Peyer's patch (tissue), 4 donors: ENCODE results near the gene HDGFL2. TPM values are rescaled to one million over a fixed set of nuclear protein-coding genes. Genes with fewer than 3 reads are reported as not detected.

Source experiments
- DNase-seq, 3 donors: peaks; one replicate each; pipeline ENCODE4 v3.0.0-alpha.2; 2017 to 2019
- H3K27ac ChIP-seq, 4 donors: fragments of 200-600 bp; sonication (generic); one replicate each; pipeline ENCODE4 v1.5.1; 2016 to 2019
- H3K27me3 ChIP-seq, 2 donors: fragments of 200-600 bp; sonication (generic); one replicate each; pipeline ENCODE4 v1.5.1; 2019
- H3K36me3 ChIP-seq, 3 donors: fragments of 200-600 bp; sonication (generic); one replicate each; pipeline ENCODE4 v1.5.1; 2016 to 2019
- H3K4me1 ChIP-seq, 4 donors: fragments of 200-600 bp; sonication (generic); one replicate each; pipeline ENCODE4 v1.5.1; 2016 to 2019
- H3K4me3 ChIP-seq, 4 donors: fragments of 200-600 bp; sonication (generic); 1 replicate in 3 of 4; 2 replicates in 1 of 4; pipeline ENCODE4 v1.5.1; 2016 to 2019; ENCODE audit warnings: mild to moderate bottlenecking in 1 of 4
- H3K9me3 ChIP-seq, 4 donors: fragments of 200-600 bp; sonication (generic); one replicate each; pipeline ENCODE4 v1.5.1; 2016 to 2019; ENCODE audit warnings: mild to moderate bottlenecking in 1 of 4
- POLR2A ChIP-seq, 2 donors: fragments of 450-650 bp; IDR thresholded peaks; one replicate each; pipeline ENCODE4 v1.5.1; 2017; ENCODE audit warnings: antibody characterized with exemption in 2 of 2, mild to moderate bottlenecking in 2 of 2, moderate library complexity in 2 of 2
- total RNA-seq, 4 donors: library from RNA; depleted of rRNA; stranded (reverse); fragments of >200 nt; gene quantifications; one replicate each; pipeline ENCODE4 v1.1.0, GENCODE V29; 2016
- TF ChIP-seq, protein P1 (sequence below), 6 experiments: fragments of 450-650 bp in 4 of 6; fragments of 200-600 bp in 2 of 6; sonication (generic) in 1 of 6; IDR thresholded peaks; one replicate each; pipeline ENCODE4 v1.5.1; 2017 to 2019; ENCODE audit warnings: antibody characterized with exemption in 6 of 6, mild to moderate bottlenecking in 3 of 6, moderate library complexity in 1 of 6

Gene HDGFL2
- total RNA-seq, 4 donors from 2014 or later = 20.5 to 73.4 (median 28.6) TPM

DNA sequence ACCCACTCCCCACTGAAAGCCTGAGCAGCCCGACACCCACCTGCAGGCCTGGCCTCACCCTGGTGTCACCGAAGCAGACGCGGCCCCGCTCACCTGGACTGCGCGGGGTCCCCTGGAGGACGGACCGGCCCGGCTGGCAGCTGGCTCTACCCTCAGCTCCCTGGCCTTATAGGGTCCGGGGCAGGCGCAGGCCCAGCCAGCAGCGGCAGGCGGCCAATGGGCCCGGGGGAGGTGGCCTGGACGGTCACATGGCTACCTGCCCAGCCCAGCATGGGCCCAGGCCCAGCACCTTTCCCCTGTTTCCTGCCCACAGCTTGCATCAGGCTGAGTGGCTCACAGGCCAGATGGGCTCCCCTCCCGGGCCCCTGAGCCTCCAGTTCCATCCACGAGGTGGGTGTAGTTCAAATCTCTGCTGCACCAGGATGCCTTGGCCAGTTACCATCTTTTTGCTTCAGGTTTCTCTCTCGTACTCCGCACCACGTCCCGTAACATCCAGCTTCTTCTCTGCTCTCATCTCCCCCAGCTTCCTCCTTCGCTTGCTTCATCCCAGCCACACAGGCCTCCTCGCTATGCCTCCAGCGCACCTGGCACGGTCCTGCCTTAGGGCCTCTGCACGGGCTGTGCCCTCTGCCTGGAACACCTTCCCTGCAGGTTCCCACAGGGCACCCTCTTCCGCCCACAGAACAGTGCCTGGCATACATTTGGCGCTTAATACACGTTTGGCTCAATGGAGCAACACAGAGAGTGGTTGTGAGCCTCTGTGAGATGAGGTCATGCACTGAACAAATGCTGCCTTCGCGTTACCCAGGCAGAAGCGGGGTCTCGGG lies 46.5 kb downstream of the HDGFL2 start, which contains the start of gene PLIN4:
Gene PLIN4, minus strand, starts transcription at position 142 of the 827 bp plus-strand sequence. CDS start 214 bp downstream, outside the sequence.
- Histone ChIP-seq H3K27ac (peak within 1 kb of the TSS in 2 of 4 donors; percentile 25 to 82), H3K27me3 (no peaks in the 10 kb centered on the region), H3K4me3 (peak within 1 kb of the TSS in 2 of 4 donors; percentile 11 to 39), H3K4me1 (peaks cover 0 to 7% (median 0%) of the 10 kb centered on the region in 4 donors), H3K36me3 (no peaks in the 10 kb centered on the region), H3K9me3 (no peaks in the 10 kb centered on the region)
- DNase-seq = no peak
- TF ChIP-seq, protein P1, sequence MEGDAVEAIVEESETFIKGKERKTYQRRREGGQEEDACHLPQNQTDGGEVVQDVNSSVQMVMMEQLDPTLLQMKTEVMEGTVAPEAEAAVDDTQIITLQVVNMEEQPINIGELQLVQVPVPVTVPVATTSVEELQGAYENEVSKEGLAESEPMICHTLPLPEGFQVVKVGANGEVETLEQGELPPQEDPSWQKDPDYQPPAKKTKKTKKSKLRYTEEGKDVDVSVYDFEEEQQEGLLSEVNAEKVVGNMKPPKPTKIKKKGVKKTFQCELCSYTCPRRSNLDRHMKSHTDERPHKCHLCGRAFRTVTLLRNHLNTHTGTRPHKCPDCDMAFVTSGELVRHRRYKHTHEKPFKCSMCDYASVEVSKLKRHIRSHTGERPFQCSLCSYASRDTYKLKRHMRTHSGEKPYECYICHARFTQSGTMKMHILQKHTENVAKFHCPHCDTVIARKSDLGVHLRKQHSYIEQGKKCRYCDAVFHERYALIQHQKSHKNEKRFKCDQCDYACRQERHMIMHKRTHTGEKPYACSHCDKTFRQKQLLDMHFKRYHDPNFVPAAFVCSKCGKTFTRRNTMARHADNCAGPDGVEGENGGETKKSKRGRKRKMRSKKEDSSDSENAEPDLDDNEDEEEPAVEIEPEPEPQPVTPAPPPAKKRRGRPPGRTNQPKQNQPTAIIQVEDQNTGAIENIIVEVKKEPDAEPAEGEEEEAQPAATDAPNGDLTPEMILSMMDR (IDR thresholded peaks at IDR 0.05) = no peak
- no peak for TF ChIP-seq POLR2A (IDR thresholded peaks at IDR 0.05)

DNA sequence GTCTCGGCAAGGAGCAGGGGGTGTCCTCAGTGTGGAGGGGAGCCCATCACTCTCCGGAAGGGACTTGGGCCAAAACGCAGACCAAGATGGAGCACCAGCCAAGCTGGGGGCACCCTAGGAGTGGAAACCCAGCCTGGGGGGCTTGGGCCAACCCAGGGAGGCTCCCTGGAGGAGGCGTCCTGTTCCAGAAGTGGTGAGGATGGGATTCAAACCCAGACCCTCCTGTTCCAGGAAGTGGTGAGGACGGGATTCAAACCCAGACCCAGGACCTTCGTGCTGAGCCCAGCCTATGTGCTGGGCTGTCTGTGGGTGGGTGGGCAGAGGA lies 47.0 kb downstream of the HDGFL2 start:
- Histone ChIP-seq H3K36me3 (no peaks in the 10 kb centered on the region), H3K4me3 (peak overlapping the region in 1 of 4 donors; percentile 39), H3K27me3 (no peaks in the 10 kb centered on the region), H3K9me3 (no peaks in the 10 kb centered on the region), H3K4me1 (peaks cover 0 to 7% (median 0%) of the 10 kb centered on the region in 4 donors), H3K27ac (peak overlapping the region in 2 of 4 donors; percentile 25 to 82)
- TF ChIP-seq, protein P1 (IDR thresholded peaks at IDR 0.05) = no peak
- DNase-seq = no peak

DNA sequence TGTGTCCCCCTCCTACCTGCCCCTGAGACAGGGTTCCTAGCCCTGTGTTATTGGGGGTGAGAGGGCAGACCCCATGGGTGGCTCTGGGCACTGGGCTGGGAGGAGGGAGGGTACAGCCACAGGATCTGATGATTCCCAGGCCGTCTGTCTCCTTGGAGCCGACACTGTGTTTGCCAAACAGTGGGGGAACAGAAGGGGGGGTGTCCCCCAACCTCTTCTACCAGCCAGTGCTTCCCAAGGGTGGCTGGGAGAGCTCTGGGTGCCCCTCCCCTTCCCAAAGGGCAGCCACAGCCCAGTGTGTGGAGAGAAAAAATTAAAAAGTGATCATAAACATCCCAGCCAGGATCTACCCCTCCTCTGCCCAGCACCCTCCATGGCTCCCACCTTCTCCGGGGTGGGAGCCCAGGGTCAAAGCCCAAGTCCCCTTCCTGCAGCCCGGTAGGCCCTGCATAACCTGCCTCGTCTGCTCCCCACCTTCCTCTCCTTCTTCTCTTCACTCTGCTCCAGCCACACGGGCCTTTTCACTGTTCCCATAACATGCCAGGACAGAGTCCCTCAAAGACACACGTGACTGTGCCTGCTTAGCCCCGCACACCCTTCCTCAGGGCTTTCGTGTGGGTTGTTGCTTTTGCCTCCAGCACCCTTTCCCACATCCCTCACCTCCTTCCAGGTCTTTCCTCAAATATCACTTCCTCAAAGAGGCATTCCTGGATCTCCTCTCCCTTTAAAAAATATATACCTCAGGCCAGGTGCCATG lies 47.6 kb downstream of the HDGFL2 start:
- H3K27me3 ChIP-seq = no peaks in the 10 kb centered on the region
- H3K27ac ChIP-seq = peak overlapping the region in 2 of 4 donors; percentile 25 to 82
- no peak for DNase-seq
- H3K4me3 ChIP-seq = no peak overlapping the region
- H3K9me3 ChIP-seq = no peaks in the 10 kb centered on the region
- H3K4me1 ChIP-seq = peaks cover 0 to 7% (median 0%) of the 10 kb centered on the region in 4 donors
- H3K36me3 ChIP-seq = no peaks in the 10 kb centered on the region
- TF ChIP-seq, protein P1 (IDR thresholded peaks at IDR 0.05) = no peak
- TF ChIP-seq POLR2A (IDR thresholded peaks at IDR 0.05) = no peak

DNA sequence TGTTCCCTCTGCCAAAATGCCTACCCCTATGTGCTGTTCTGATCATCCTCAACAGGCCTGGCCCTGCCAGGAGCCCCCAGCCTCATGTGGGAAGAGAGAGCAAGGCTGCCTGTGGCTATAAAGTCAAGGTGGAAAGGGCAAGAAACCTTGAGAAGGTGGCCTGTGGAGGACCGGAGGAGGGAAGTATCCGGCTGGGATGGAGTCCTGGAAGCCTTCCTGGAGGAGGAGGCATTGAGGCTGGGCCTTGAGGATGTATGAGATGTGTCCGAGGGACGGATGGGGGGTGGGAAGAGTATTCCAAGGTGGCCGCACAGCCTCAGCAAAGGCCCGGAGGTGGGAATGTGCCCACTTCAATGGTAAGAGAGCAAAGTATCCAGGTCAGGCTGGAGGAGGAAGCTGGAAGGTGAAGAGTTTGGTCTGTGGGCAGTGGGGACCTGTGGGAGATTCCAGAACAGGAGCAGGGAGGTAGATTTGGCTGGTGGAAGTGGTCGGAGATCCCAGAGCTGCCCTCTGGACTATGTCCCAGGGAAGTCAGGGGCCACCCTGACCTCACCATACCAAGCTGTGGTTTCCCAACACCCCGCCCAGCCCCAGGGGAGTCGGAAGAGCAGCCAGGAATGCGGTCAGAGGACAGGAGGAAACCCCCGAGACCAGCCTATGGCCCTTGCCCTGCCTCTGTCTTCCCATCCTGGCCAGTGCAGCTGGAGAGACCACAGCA lies 49.2 kb downstream of the HDGFL2 start:
- H3K36me3 ChIP-seq = no peaks in the 10 kb centered on the region

DNA sequence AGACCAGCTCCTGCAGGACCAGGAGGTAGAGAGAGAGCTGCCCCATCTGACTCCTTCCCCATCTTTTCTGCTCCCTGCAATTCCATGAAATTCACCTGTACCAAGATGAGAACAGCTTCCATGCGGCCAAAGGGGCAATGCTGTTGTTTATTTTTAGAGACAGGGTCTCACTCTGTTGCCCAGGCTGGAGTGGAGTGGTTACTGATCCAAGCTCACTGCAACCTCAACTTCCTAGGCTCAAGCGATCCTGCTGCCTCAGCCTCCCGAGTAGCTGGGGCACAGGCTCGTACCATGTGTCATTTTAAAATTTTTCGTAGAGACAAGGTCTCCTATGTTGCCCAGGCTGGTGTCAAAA lies 49.8 kb downstream of the HDGFL2 start:
- Histone ChIP-seq H3K36me3 (no peaks in the 10 kb centered on the region), H3K27me3 (no peaks in the 10 kb centered on the region), H3K4me3 (no peak overlapping the region), H3K27ac (no peak overlapping the region), H3K4me1 (peaks cover 0 to 7% (median 0%) of the 10 kb centered on the region in 4 donors), H3K9me3 (no peaks in the 10 kb centered on the region)
- no peak for DNase-seq
- TF ChIP-seq POLR2A (IDR thresholded peaks at IDR 0.05) = no peak
- TF ChIP-seq, protein P1 (IDR thresholded peaks at IDR 0.05) = no peak

More for the DNA sequence above, 49.2 kb downstream of the HDGFL2 start:
- Histone ChIP-seq H3K4me1 (peaks cover 0 to 7% (median 0%) of the 10 kb centered on the region in 4 donors), H3K27me3 (no peaks in the 10 kb centered on the region), H3K27ac (no peak overlapping the region), H3K9me3 (no peaks in the 10 kb centered on the region), H3K4me3 (no peak overlapping the region)
- TF ChIP-seq, protein P1 (IDR thresholded peaks at IDR 0.05) = no peak
- TF ChIP-seq POLR2A (IDR thresholded peaks at IDR 0.05) = no peak
- DNase-seq = no peak
